IMR-90 (cell line): Measurements from ENCODE around the gene CASTOR1.

Experiments
- RFX5 ChIP-seq: IDR thresholded peaks from 2 replicates; pipeline ENCODE4 v1.8.0; 2012; ENCODE audit warnings: low read depth, mild to moderate bottlenecking, low read length, moderate library complexity
- TF ChIP-seq, protein P1 (sequence below): conservative IDR thresholded peaks from 2 replicates; pipeline ENCODE4 v1.5.1; 2012; ENCODE audit warnings: mild to moderate bottlenecking, low read depth, low read length, improper control_type of control experiment

DNA sequence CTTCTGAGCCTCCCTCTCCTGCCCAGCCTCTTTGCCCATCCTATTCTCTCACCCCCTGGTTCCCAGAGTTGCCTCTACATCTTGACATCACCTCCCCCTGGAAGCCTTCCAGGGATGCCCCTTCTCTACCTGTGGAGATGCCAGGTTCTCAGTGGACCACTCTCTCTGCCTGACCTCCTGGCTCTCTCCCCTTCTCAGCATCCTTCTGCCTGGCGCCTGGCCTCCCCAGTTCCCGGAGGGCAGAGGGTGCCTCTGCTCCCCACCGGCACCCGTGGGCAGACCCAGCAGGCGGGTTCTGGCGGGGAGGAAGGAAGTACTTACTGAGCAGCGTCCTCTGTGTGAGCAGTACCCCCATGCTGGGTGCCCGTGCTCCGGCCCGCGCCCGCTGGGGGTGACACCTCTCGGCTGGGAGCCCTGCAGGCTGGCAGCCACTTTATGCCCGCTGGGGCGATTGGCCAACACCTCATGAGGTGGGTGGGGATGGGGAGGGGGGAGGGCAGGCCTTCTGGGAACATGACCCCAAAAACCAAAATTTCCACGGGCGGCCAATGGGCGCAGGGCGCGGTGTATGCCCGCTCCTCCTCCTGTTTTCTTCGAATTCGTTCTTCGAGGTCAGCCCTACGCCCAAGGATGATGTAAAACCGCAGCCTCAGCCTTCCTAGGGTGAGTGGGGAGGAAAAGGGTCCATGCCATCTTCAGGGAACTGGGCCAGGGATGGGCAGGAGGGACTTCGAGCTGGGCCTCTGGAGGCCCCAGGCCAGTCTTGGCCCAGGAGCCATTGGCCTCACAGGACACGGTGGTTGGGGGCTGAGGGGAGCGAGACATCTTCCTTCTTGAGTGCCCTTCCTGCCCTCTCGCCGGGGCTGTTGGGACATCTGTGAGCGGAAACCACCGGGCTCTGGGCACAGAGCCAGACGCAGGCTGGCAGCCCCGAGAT lies 22.6 kb downstream of the CASTOR1 start, which contains the start of gene OSM:
- TF ChIP-seq RFX5 = no peak
- TF ChIP-seq, protein P1, sequence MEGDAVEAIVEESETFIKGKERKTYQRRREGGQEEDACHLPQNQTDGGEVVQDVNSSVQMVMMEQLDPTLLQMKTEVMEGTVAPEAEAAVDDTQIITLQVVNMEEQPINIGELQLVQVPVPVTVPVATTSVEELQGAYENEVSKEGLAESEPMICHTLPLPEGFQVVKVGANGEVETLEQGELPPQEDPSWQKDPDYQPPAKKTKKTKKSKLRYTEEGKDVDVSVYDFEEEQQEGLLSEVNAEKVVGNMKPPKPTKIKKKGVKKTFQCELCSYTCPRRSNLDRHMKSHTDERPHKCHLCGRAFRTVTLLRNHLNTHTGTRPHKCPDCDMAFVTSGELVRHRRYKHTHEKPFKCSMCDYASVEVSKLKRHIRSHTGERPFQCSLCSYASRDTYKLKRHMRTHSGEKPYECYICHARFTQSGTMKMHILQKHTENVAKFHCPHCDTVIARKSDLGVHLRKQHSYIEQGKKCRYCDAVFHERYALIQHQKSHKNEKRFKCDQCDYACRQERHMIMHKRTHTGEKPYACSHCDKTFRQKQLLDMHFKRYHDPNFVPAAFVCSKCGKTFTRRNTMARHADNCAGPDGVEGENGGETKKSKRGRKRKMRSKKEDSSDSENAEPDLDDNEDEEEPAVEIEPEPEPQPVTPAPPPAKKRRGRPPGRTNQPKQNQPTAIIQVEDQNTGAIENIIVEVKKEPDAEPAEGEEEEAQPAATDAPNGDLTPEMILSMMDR = no peak
